ENCODE data around the gene WDFY1.

DNA sequence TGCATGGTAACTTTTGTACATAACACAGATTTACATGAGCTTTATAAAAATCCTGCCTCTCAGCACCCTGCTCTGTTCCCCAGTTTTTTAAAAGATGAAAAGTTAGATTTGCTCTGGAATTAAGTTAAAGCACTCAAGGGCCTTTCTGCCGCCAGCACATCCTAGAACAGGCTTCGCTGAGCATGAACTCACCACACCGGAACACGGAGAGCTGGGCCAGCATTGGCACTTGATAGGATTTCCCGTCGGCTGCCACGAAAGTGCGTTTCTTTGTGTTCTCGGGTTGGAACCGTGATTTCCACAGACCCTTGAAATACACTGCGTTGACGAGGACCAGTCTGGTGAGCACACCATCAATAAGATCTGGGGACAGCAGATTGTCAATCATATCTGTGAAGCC, 46.5 kb upstream of the WDFY1 start:
- TF ChIP-seq, protein P1, sequence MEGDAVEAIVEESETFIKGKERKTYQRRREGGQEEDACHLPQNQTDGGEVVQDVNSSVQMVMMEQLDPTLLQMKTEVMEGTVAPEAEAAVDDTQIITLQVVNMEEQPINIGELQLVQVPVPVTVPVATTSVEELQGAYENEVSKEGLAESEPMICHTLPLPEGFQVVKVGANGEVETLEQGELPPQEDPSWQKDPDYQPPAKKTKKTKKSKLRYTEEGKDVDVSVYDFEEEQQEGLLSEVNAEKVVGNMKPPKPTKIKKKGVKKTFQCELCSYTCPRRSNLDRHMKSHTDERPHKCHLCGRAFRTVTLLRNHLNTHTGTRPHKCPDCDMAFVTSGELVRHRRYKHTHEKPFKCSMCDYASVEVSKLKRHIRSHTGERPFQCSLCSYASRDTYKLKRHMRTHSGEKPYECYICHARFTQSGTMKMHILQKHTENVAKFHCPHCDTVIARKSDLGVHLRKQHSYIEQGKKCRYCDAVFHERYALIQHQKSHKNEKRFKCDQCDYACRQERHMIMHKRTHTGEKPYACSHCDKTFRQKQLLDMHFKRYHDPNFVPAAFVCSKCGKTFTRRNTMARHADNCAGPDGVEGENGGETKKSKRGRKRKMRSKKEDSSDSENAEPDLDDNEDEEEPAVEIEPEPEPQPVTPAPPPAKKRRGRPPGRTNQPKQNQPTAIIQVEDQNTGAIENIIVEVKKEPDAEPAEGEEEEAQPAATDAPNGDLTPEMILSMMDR (IDR thresholded peaks at IDR 0.05; ENCODE audit: low read depth, low read length): no peak
- TF ChIP-seq, protein P2, sequence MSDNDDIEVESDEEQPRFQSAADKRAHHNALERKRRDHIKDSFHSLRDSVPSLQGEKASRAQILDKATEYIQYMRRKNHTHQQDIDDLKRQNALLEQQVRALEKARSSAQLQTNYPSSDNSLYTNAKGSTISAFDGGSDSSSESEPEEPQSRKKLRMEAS (IDR thresholded peaks at IDR 0.05; ENCODE audit: low read depth, low read length): no peak
- TF ChIP-seq POLR2A (IDR thresholded peaks at IDR 0.05; ENCODE audit: extremely low read depth, insufficient read length): no peak

All from NB4 (cell line).